ENCODE data around the gene DOCK10. TPM values are rescaled to one million over a fixed set of nuclear protein-coding genes. Genes with fewer than 3 reads are reported as not detected.

Gene DOCK10
- total RNA-seq, 2 donors from 2014 or later: 0.93 to 2.0 TPM

- H3K36me3 ChIP-seq: no peaks in the 10 kb centered on the region
- H3K4me1 ChIP-seq: no peaks in the 10 kb centered on the region
- H3K27me3 ChIP-seq: no peaks in the 10 kb centered on the region
- H3K4me3 ChIP-seq: no peak overlapping the region
- DNase-seq (ENCODE audit: low spot score): no peak
- TF ChIP-seq CTCF (IDR thresholded peaks at IDR 0.05): no peak
- H3K27ac ChIP-seq: no peak overlapping the region
- no peaks in the 10 kb centered on the region for H3K9me3 ChIP-seq
Observed at GRCh38 chr2:224816816-224817215, 225.5 kb downstream of the DOCK10 start.

GRCh38 chr2:224813578-224813977, 228.7 kb downstream of the DOCK10 start:
- no peaks in the 10 kb centered on the region for H3K4me1 ChIP-seq
- H3K4me3 ChIP-seq: no peak overlapping the region
- H3K27ac ChIP-seq: no peak overlapping the region
- TF ChIP-seq CTCF (IDR thresholded peaks at IDR 0.05): no peak
- H3K9me3 ChIP-seq: no peaks in the 10 kb centered on the region
- no peaks in the 10 kb centered on the region for H3K27me3 ChIP-seq
- DNase-seq (ENCODE audit: low spot score): no peak
- H3K36me3 ChIP-seq: no peaks in the 10 kb centered on the region

GRCh38 chr2:224807153-224807964, 234.9 kb downstream of the DOCK10 start:
- H3K9me3 ChIP-seq: no peaks in the 10 kb centered on the region
- no peak overlapping the region for H3K27ac ChIP-seq
- H3K4me3 ChIP-seq: no peak overlapping the region
- peak in 1 of 2 donors; percentile 20 for TF ChIP-seq CTCF (IDR thresholded peaks at IDR 0.05)
- no peaks in the 10 kb centered on the region for H3K27me3 ChIP-seq
- H3K36me3 ChIP-seq: no peaks in the 10 kb centered on the region
- no peaks in the 10 kb centered on the region for H3K4me1 ChIP-seq
- no peak for DNase-seq (ENCODE audit: low spot score)

- H3K4me1 ChIP-seq: no peaks in the 10 kb centered on the region
- no peak overlapping the region for H3K27ac ChIP-seq
- H3K4me3 ChIP-seq: no peak overlapping the region
- no peaks in the 10 kb centered on the region for H3K27me3 ChIP-seq
- no peak for DNase-seq (ENCODE audit: low spot score)
- no peaks in the 10 kb centered on the region for H3K9me3 ChIP-seq
- no peaks in the 10 kb centered on the region for H3K36me3 ChIP-seq
- TF ChIP-seq CTCF (IDR thresholded peaks at IDR 0.05): no peak
Observed at GRCh38 chr2:224803930-224804329, 238.3 kb downstream of the DOCK10 start.

- Histone ChIP-seq H3K27ac (no peak overlapping the region), H3K36me3 (no peaks in the 10 kb centered on the region), H3K4me1 (no peaks in the 10 kb centered on the region), H3K9me3 (no peaks in the 10 kb centered on the region), H3K4me3 (no peak overlapping the region), H3K27me3 (no peaks in the 10 kb centered on the region)
- DNase-seq (ENCODE audit: low spot score): no peak
- no peak for TF ChIP-seq CTCF (IDR thresholded peaks at IDR 0.05)
Observed at GRCh38 chr2:224802407-224802806, 239.9 kb downstream of the DOCK10 start.

GRCh38 chr2:224801360-224801759, 240.9 kb downstream of the DOCK10 start:
- DNase-seq (ENCODE audit: low spot score): no peak
- Histone ChIP-seq H3K36me3 (no peaks in the 10 kb centered on the region), H3K27ac (no peak overlapping the region), H3K4me1 (no peaks in the 10 kb centered on the region), H3K4me3 (no peak overlapping the region), H3K9me3 (no peaks in the 10 kb centered on the region), H3K27me3 (no peaks in the 10 kb centered on the region)
- TF ChIP-seq CTCF (IDR thresholded peaks at IDR 0.05): no peak
